GM19099 (cell line): ENCODE data around the gene IQCB1.

ENCODE experiments used
- POLR2A ChIP-seq: IDR thresholded peaks from 3 replicates; pipeline ENCODE4 v1.6.1; 2011; ENCODE audit warnings: low read depth; ENCODE audit not compliant: insufficient read length; ENCODE audit errors: extremely low read depth

The IQCB1 gene

DNA sequence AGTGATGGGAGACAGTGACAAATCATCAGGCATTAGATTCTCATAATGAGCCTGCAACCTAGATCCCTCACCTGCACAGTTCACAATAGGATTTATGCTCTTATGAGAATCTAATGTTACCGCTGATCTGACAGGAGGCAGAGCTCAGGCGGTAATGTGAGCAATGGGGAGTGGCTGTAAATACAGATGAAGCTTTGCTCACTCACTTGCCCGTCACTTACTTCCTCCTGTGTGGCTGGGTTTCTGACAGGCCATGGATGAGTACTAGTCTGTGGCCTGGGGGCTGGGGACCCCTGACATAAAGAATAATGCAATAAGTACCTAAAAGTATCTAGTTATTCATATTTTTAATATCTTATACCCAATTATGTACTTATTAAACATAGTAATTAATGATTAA, 15.6 kb downstream of the IQCB1 start:
- TF ChIP-seq POLR2A: no peak

DNA sequence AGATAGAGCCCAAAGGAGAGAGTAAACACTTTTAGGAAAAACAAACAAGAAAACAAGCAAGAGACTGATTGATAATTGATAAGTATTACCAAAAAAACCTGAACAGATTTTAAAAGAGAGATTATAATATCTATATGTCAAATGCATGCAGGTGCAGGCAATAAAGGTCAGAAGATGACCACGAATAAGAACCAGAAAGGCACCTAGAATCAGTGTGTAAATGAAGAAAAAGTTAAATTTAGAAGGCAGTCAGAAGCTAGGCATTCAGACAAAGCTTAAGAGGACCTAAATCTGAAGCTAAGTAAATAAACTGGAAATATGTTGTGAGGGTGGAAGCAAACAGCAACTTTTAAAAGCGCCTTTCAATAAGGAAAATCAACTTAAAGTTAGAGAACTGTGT, 16.3 kb downstream of the IQCB1 start:
- no peak for TF ChIP-seq POLR2A

DNA sequence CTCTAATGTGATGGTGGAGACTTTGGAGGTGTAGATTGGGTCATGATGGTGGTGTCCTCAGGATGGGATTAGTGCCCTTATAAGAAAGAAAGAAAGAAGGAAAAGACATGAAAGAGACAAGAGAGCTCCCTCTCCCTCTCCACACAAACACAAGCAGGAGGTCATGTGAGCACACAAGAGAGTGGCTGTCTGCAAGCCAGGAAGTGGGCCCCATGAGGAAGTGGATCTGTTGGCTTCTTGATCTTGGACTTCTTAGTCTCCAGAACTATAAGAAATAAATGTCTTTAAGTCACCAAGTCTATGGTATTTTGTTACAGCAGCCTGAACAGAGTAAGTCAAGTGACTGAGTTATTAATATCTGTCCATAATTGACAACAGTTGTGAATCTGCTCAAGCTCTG, 17.1 kb downstream of the IQCB1 start:
- no peak for TF ChIP-seq POLR2A

DNA sequence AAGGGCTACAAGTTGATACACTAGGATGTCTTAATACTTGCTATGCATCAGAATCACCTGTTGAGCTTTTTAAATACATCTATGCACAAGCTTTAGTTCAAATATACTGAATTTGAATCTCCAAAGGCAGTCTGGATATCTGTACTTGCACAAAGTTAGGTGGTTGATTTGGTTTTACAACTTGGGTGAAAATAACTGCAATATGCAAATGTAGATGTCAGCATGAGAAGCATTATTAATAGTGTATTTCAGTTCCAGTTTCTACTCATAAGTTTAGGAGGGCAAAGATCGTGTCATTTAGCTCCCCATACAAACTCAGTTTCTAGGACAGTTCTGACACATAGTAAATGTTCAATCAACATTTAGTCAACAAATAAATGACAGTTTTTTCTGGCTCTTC, 25.6 kb downstream of the IQCB1 start:
- no peak for TF ChIP-seq POLR2A

DNA sequence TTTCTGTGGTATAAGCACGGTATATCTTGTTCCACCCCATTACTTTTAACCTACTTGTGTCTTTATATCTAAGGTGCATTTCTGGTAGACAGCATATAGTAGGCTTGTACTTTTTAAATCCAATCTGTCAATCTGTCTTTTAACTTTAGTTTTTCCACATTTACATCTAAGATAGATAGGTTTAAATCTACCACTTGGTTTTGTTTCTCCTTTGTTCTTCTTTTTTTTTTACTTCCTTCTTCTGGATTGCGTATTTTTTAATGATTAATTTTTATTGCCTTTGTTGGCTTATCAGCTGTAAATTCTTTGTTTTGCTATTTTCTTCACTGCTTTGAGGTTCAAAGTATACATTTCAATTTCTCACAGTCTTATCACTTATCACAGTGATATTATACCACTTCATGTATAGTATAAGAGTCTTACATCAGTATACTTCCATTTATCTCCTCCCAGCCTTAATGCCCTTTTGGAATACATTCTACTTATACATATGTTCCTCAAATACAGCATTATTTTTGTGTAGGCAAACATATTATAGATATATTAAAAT, 31.0 kb downstream of the IQCB1 start:
- no peak for TF ChIP-seq POLR2A

DNA sequence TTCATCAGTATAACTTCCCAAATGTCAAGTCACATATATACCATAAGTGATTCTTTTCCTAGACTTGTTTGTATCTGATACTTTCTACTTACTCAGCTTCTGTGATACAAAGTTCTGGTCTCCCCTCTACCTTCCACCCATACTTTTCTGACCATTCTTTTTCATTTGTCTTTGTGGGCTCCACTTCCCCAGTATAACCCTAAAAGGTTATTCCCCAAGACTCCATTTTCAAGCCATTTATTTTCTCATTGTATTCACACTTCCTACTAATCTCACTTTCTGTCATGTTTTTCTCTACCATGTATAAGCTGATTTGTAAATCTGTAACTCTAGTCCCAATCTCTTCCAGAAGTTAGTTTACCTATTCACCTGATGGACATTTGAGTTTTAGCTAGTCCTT, 34.0 kb downstream of the IQCB1 start:
- no peak for TF ChIP-seq POLR2A

DNA sequence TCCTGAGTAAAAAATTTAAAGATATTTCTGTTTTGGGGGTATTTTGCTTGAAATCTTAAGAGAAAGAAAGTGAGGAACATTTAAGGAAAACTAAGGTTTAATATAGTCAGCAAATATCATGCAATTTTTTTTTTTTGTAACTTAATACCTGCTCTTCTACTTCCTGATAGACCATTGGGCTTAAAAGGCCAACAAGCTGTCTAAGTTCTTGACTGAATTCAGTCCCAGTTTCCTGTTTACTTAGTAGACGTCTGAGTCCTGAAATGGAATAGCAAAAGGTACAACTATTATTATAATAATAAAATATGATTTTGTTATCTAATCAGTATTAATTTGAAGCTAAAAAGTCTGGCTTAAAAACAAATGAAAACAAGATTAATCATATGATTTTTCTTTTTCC, 37.9 kb downstream of the IQCB1 start:
- TF ChIP-seq POLR2A: no peak

DNA sequence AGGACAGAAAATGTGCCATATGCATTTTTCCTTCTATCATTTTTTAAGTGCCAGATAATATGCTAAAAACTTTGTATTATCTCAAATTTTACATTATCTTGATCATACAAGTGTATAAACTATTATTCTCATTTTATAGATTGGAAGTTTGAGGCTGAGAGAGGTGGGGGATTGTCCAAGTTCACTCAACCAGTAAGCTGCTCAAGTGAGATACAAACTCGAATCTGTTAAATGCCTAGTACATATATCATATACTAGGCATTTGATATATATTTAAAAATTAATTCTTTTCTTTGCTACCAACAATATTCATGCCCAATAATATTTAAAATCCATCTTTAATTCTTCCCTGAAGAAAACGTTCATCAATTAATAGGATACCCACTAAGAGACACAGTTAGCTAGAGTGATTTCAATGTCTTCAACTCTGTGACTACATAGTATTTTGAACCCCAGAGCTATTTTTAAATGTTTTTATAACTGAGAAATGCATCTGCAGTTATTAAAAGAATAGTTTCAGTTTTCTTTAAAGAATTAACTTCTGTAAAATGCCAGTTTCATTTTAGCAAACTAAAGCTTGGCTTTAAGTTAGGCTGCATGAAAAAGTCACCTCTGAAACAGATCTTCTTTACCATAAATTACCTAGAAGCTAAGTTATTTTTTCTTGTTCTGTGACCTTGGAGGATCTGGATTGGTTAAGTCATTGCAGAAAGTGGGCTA, 40.4 kb downstream of the IQCB1 start:
- TF ChIP-seq POLR2A: no peak

DNA sequence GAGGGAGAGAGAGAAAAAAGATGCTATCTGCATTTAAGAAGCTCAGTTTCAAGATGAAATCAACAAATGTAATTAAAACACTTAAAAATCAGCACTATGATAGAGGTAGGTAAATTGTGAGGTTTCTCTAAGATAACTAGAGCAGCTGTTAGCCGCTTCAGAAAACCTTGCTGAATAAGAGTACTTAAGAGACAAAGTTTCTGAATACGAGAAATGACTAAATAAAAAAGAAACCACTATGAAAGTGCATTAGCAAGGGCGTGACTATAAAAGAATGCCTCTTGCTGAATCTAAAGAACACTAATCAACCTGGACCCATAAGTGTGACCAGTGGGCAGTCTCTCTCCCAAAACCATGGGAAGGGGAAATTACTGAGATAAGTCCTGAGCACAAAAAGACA, 41.8 kb downstream of the IQCB1 start:
- no peak for TF ChIP-seq POLR2A

DNA sequence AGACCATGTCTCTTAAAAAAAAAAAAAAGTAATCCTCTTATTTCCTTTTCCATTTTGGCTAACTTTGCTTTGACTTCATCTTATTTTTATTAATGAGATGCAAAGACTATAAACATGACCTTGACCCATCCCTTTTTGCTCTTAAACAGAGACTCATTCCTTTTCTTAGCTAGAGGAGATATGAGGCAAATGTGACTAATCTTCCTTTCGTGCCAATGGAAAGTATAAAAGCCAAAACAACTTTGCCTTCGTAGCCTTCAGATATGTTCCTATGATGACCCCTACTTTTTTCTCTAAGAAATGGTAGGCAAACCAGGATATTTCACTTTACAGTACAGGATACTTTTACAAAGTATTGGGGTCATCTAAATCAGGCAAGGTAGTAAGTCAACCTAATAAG, 48.4 kb downstream of the IQCB1 start:
- TF ChIP-seq POLR2A: no peak

DNA sequence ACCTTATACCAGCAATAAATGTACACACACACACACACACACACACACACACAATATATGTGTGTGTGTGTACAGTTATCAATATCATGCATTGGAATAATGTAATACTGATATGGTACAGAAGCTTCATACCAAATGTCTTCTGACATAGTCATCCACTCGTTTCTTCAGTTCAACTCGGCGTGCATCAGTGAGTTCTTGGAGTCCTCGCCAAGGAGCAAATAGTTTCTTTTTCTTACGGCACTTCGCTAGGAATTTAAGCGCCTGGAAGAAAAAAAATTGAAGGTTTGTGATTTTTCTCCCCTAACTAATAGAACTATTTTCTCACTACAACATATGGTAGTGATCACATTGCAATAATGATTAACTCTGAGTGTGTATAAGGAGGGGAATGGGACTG, 53.2 kb downstream of the IQCB1 start:
- no peak for TF ChIP-seq POLR2A

DNA sequence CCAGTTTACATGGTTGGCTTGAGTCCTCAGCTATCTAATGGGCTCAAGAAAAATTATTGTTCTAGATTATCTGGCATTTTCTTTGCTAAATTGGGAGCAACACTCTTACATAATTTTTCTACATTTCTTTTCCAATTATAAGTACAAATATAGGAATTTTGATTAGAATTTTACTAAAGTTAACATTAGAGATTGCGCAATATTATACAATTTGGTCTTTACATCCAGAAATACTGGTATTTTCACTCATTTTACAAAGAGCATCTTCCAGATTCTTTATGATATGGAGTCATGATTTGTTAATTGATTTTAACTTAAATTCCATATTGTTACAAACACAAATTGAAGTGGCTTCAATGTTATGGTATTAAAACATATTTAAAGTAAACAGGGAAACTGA, 65.6 kb downstream of the IQCB1 start:
- no peak for TF ChIP-seq POLR2A

DNA sequence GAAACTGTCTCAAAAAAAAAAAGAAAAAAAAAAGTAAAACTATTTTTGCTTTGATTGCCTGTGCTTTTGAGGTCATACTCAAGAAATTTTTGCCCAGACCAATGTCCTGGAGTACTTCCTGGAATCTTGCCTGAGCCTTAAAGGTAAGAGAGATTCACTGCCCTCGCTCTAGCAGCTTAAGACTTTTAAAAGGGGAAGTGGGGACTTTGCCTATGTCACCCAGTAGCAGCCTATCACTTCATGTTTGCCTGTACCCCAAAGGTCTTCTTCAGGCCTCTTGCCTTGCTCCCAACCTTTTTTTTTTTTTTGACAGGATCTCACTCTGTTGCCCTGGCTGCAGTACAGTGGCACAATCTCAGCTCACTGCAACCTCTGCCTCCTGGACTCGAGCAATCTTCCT, 66.4 kb downstream of the IQCB1 start:
- no peak for TF ChIP-seq POLR2A

DNA sequence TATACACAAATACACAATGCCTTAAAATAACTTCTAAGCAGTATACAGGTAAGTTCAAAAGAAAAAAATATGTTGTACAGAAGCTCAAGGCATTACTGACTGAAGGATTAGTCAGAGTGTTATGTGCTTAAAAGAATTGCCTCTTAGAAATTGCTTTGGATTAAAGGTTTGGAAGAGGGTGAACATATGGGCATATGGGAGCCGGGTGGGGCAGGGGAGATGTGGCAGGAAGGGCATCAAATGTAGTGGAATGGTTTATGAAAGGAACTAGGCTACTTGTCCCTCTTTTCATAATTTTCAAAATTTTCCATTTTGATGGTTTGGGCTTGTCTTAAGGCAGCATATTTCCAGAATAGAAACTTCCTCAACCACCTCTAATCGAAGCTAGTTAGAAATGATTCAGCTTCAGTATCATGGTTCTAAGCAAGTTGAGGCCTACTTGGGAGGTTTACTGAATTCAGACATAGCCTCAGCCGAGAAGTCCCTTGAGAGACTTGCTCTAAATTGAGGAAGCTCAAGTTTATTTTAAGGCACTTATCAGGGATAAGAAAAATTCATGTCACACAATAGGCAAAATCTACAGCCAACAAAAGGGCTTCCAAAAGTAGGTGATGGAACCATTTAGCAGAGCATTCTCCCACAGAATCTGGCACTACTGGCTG, 75.2 kb downstream of the IQCB1 start:
- TF ChIP-seq POLR2A: no peak

DNA sequence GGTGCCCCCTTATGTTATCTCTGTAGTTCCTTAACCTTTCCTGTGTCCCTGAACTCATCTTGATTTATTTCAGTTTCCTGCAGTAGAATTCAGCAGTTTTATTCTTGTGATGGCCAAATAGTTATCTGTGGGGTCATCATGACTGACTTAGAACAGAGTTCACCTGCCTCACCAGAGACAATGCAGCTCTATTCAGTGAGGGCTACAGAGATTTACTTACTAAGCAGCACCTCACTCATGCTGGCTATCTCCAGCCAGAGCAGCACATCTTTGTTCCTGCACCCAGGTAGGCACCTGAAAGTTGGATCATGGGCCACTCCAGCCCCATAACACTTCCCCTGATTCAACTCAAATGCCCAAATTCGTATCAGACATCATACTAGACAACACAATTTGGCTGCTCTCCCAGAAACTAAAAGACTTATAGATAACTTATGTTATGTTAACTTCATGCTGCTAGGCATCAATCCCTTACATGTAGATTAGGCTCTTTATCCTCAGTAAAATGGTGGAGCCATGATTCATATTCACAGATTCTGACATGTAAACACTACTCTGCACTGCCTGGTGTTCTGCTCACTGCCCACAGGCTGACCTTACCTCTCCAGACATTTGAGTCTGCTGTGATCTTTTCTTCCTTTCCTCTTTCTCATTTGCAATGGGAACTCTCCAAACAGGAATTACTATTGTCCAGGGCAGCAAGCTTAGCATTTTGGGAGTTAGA, 76.0 kb downstream of the IQCB1 start:
- no peak for TF ChIP-seq POLR2A
